Esophagus squamous epithelium (tissue), 4 donors: ENCODE measurements around the gene CD48.

Experiments
- CTCF ChIP-seq, 6 experiments: fragments of 450-650 bp in 4 of 6; fragments of 200-600 bp in 2 of 6; sonication (generic) in 2 of 6; IDR thresholded peaks; one replicate each; pipeline ENCODE4 v1.5.1; 2016 to 2019; ENCODE audit warnings: antibody characterized with exemption in 6 of 6, mild to moderate bottlenecking in 4 of 6, moderate library complexity in 4 of 6
- POLR2A ChIP-seq, 4 donors: fragments of 450-650 bp; IDR thresholded peaks; one replicate each; pipeline ENCODE4 v1.6.1; 2017; ENCODE audit warnings: antibody characterized with exemption in 4 of 4, mild to moderate bottlenecking in 4 of 4, moderate library complexity in 3 of 4

- no peak for TF ChIP-seq CTCF (IDR thresholded peaks at IDR 0.05)
- no peak for TF ChIP-seq POLR2A (IDR thresholded peaks at IDR 0.05)
Observed at GRCh38 chr1:160723332-160723731, 11.7 kb upstream of the CD48 start.
